H54 (cell line): ENCODE measurements around the gene TEX19.

ENCODE experiments used
- DNase-seq: peaks from one replicate; pipeline ENCODE4 v3.0.0; 2011; ENCODE audit warnings: low spot score, mixed read lengths; ENCODE audit not compliant: insufficient read length
- FAIRE-seq: peaks from 3 replicates; lab custom pipeline; 2011; peaks lifted over from hg19 to GRCh38; lab: Jason Lieb, UNC
- POLR2A ChIP-seq: IDR thresholded peaks from 2 replicates; pipeline ENCODE4 v1.6.1; 2011; ENCODE audit warnings: low read depth, mild to moderate bottlenecking, low read length

Gene TEX19

DNA sequence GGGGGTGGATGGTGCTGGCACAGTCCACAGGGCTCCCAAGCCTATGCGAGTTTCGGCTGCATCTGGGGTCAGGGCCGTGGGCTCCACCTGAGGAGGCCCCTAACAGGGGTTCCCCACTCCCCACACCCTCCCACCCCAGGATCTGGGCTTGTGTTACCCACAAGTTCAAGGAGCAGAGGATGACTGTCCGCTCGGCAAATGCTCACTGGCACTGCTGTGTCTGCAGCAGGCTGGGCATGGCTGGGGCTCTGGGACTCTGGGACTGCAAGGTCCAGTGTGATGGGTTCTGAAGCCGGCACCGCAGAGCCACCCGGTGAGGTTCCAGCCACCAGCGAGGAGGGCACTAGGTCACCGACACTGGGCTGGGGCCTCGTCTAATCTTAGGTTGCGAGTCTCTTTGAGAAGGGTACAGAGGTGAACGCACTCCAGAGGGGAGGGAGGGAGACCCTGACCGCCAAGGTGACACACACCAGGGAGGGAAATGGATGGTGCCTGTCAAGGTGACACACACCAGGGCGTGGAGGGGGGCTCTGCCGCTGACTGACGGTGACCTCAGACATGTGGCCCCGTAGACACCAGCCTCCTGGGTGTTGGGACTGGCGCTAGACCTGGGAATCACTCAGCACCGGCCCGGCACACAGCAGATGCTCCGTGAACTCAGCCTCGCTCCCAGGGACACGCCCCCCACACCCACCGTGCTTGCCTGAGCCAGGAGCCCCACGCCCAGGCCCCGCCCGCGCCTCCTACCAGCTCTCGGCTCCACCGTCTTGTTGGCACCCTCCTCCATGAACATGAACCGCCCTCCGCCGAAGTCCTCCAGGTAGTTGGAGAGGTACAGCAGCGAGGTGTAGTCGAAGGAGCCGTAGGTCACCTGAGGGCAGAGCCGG lies 38.6 kb downstream of the TEX19 start:
- TF ChIP-seq POLR2A = no peak
- DNase-seq = no peak
- FAIRE-seq = no peak

DNA sequence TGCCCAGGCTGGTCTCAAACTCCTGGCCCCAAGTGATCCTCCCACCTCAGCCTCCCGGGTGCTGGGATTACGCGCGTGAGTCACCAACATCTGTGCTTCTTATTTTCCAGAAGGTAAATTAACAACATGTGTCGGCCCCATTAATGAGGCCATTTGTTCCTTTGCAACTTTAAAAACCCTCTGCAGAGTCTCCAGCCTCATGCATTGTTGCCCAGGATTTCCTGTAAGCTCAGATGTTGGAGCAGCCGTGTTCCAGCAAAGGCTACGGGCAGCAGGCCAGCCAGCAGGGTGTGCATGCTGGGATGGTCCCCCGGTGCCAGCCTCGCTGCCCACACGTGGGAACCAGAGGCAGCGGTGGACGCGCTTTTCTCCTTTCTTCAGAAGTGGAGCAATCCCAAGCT lies 40.0 kb downstream of the TEX19 start:
- no peak for TF ChIP-seq POLR2A
- FAIRE-seq (no peak), DNase-seq (no peak)

GRCh38 chr17:82399601-82400101 lies 40.6 kb downstream of the TEX19 start:
- DNase-seq (no peak), FAIRE-seq (no peak)
- TF ChIP-seq POLR2A = no peak

DNA sequence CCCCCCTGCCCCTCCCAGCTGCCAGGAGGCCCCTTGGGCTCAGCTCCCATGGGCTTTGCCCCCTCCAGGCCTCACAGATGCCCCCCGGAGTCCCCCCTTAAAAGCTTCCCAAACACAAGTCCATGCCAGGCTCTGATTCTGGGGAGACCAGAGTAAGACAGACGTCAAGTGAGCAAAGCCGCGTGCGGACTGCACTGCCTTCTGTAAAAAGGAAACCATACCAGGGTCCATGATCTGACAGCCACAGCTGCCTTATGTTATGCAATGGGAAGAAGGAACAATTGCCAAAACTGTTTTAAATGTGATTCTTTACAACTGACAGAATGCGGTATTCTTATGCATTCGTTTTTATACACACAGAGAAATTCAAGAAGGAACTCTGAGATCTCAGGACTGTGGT lies 41.2 kb downstream of the TEX19 start:
- no peak for TF ChIP-seq POLR2A
- FAIRE-seq = no peak
- DNase-seq = no peak

- no peak for TF ChIP-seq POLR2A
- FAIRE-seq (no peak), DNase-seq (no peak)
Measured at GRCh38 chr17:82400830-82401229, 41.8 kb downstream of the TEX19 start.

DNA sequence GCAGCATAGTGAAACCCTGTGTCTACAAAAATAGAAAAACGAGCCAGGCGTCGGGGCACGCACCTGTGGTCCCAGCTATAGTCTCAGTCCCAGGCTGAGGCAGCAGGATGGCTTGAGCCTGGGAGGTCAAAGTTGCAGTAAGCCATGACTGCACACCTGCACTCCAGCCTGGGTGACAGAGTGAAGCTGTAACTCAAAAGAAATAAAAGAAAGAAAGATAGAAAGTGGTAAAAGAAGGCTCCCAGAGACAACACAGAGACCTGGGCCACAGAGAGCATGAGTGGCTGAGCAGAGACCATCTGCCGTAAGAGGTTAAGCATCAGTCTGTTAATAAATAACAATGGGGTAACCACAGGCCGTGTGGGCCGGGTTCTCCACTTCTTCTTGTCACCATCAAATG lies 43.8 kb downstream of the TEX19 start:
- no peak for FAIRE-seq
- no peak for TF ChIP-seq POLR2A
- DNase-seq = no peak

GRCh38 chr17:82403662-82404660 lies 44.9 kb downstream of the TEX19 start:
- FAIRE-seq (no peak), DNase-seq (no peak)
- no peak for TF ChIP-seq POLR2A

DNA sequence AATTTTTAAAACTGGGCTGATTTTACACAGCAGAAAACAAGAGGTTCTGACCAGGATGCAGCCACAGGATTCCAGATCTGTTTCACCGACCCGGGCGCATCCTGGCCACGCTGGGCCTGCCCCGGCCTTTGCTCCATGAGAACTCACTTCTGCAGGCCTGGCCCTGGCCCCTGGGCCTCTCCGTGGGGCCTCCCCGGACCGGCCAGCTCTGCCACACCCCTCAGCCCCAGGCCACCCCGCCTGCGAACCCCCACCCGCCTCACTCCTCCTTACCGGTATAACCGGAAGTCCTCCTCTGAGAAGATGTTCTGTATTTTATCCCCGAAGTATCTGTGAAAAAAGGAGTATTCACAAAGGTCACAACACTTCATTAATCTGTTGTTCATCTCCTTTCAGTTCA lies 46.0 kb downstream of the TEX19 start:
- DNase-seq (no peak), FAIRE-seq (no peak)
- TF ChIP-seq POLR2A = no peak

GRCh38 chr17:82406131-82406671 lies 47.2 kb downstream of the TEX19 start:
- FAIRE-seq (no peak), DNase-seq (no peak)
- TF ChIP-seq POLR2A = no peak

GRCh38 chr17:82407255-82407654 lies 48.2 kb downstream of the TEX19 start:
- DNase-seq = peak; percentile 85
- no peak for TF ChIP-seq POLR2A
- FAIRE-seq = peak; percentile 43

- no peak for FAIRE-seq
- TF ChIP-seq POLR2A = no peak
- no peak for DNase-seq
Measured at GRCh38 chr17:82408288-82408937, 49.4 kb downstream of the TEX19 start.

GRCh38 chr17:82408938-82409318 lies 49.9 kb downstream of the TEX19 start:
- FAIRE-seq = no peak
- TF ChIP-seq POLR2A = no peak
- no peak for DNase-seq
